SK-N-SH treated with all-trans-retinoic acid at 6 μM for 48 hours (cell line): ENCODE data around the gene TTPAL.
"Not testable (repeated sequence)": the region's sequence is repeated elsewhere in the genome, so short reads cannot be mapped to it uniquely, and the experiment has no call there.

Experiments
- BACH2 ChIP-seq: fragments of 250-450 bp; sonication (Bioruptor Pico); IDR thresholded peaks from 2 replicates; pipeline ENCODE4 v1.9.0; 2021; ENCODE audit warnings: mild to moderate bottlenecking, borderline replicate concordance
- RARB ChIP-seq: fragments of 250-450 bp; sonication (Bioruptor Pico); IDR thresholded peaks from 2 replicates; pipeline ENCODE4 v1.8.0; 2021; ENCODE audit warnings: mild to moderate bottlenecking, moderate library complexity

- not testable (repeated sequence) for TF ChIP-seq BACH2, RARB (CRISPR knock-in tag)
These were observed 3.4 kb upstream of the TTPAL start for GRCh38 chr20:44472283-44472682.
